Transverse colon (tissue), 3 donors: ENCODE results near the gene CRISP2.

Source experiments
- POLR2A ChIP-seq: fragments of 450-650 bp; IDR thresholded peaks from one replicate; pipeline ENCODE4 v1.6.1; 2016; ENCODE audit warnings: antibody characterized with exemption, mild to moderate bottlenecking, moderate library complexity
- TF ChIP-seq, protein P1 (sequence below), 5 experiments: fragments of 200-600 bp in 3 of 5; fragments of 450-650 bp in 2 of 5; sonication (generic) in 3 of 5; IDR thresholded peaks; 1 replicate in 2 of 5; 2 replicates in 3 of 5; pipeline ENCODE4 v1.5.1; 2016 to 2017; ENCODE audit warnings: antibody characterized with exemption in 5 of 5, inconsistent platforms in 3 of 5, mild to moderate bottlenecking in 2 of 5, moderate library complexity in 1 of 5

DNA sequence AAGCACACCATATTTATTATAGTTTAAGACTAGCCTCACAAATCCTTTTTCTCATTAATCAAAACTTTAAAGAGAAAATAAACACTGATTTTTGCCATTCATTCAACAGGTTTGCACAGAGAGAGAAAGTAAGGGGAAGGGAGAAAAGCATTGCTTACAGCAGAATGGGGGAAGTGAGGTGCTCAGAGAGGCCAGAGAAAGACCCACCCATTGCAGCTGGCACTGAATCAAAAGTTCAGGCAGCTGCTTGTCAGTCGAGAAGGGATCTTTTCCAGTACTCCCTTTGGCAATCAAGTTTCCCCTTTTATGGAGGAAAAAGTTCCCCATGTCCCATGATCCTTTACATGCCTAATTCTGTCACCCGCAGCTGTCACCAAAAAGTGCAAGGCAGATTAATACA is 8.0 kb upstream of the CRISP2 start:
- no peak for TF ChIP-seq POLR2A
- TF ChIP-seq, protein P1, sequence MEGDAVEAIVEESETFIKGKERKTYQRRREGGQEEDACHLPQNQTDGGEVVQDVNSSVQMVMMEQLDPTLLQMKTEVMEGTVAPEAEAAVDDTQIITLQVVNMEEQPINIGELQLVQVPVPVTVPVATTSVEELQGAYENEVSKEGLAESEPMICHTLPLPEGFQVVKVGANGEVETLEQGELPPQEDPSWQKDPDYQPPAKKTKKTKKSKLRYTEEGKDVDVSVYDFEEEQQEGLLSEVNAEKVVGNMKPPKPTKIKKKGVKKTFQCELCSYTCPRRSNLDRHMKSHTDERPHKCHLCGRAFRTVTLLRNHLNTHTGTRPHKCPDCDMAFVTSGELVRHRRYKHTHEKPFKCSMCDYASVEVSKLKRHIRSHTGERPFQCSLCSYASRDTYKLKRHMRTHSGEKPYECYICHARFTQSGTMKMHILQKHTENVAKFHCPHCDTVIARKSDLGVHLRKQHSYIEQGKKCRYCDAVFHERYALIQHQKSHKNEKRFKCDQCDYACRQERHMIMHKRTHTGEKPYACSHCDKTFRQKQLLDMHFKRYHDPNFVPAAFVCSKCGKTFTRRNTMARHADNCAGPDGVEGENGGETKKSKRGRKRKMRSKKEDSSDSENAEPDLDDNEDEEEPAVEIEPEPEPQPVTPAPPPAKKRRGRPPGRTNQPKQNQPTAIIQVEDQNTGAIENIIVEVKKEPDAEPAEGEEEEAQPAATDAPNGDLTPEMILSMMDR (IDR thresholded peaks at IDR 0.05): no peak
